Sigmoid colon (tissue), 3 donors: ENCODE measurements around the gene CDK13.

Source experiments
- CTCF ChIP-seq, 4 experiments: fragments of 450-650 bp in 3 of 4; fragments of 200-600 bp in 1 of 4; IDR thresholded peaks; one replicate each; pipeline ENCODE4 v1.5.1; 2016 to 2019; ENCODE audit warnings: antibody characterized with exemption in 4 of 4, mild to moderate bottlenecking in 3 of 4, moderate library complexity in 2 of 4
- POLR2A ChIP-seq, 2 donors: fragments of 450-650 bp; IDR thresholded peaks; one replicate each; pipeline ENCODE4 v1.6.1; 2016; ENCODE audit warnings: antibody characterized with exemption in 2 of 2, mild to moderate bottlenecking in 2 of 2, moderate library complexity in 2 of 2

- no peak for TF ChIP-seq CTCF (IDR thresholded peaks at IDR 0.05)
- no peak for TF ChIP-seq POLR2A (IDR thresholded peaks at IDR 0.05)
Observed at GRCh38 chr7:40102897-40103296, 152.8 kb downstream of the CDK13 start.
